K562 (cell line): ENCODE results near the gene VASH1. TPM values are rescaled to one million over a fixed set of nuclear protein-coding genes. Genes with fewer than 3 reads are reported as not detected.

Experiments used
- ATAC-seq: fragments of 200-7000 bp; cut with Tn5 transposase; 3 replicates; pipeline ENCODE4 v1.9.1; 2020; ENCODE audit warnings: moderate library complexity
- BruUV-seq: library from RNA; stranded (reverse); fragments of 400-500 nt; replicated peaks from 2 replicates; lab custom pipeline; 2021; lab: Mats Ljungman, UMichigan
- CTCF ChIA-PET: fragments of 300-600 bp; formaldehyde crosslinking; extraction: SDS; loops from one replicate; lab custom pipeline; 2021; ENCODE audit warnings: low intra/inter-chr PET ratio; lab: Yijun Ruan, JAX
- POLR2A ChIA-PET: fragments of 300-600, 350-650 bp; sonication (Branson Sonifier 250); formaldehyde crosslinking; extraction: SDS; loops from one replicate; lab custom pipeline; 2021; ENCODE audit warnings: antibody characterized with exemption, inconsistent platforms; lab: Yijun Ruan, JAX
- DNase-seq, 4 experiments: peaks; one replicate each; pipeline versions ENCODE4 v3.0.0 to v3.0.0-alpha.2; 2011 to 2018; ENCODE audit warnings: low spot score in 3 of 4, mixed read lengths in 3 of 4; ENCODE audit errors: extremely low read depth in 1 of 4
- FAIRE-seq: peaks from 2 replicates; lab custom pipeline; 2011; peaks lifted over from hg19 to GRCh38; lab: Jason Lieb, UNC
- H2AFZ ChIP-seq: 2 replicates; pipeline ENCODE4 v1.6.0; 2011; ENCODE audit warnings: low read depth, low read length, control low read depth, inconsistent platforms
- H3K27ac ChIP-seq: fragments of 200-600 bp; 3 replicates; pipeline ENCODE4 v1.8.0; 2011; ENCODE audit warnings: low read depth, mild to moderate bottlenecking, control low read depth, inconsistent platforms, low read length, moderate library complexity, mixed read lengths; ENCODE audit errors: extremely low read depth
- H3K27me3 ChIP-seq, 2 experiments: fragments of 300-600 bp in 1 of 2; 2 replicates in 1 of 2; 3 replicates in 1 of 2; pipeline versions ENCODE4 v1.6.0 to v1.8.0; 2011; ENCODE audit warnings: inconsistent platforms in 2 of 2, low read length in 2 of 2, mild to moderate bottlenecking in 1 of 2, mixed read lengths in 1 of 2, moderate library complexity in 1 of 2; ENCODE audit not compliant: control insufficient read depth in 2 of 2, insufficient read depth in 2 of 2
- H3K36me3 ChIP-seq: fragments of 300-600 bp; 3 replicates; pipeline ENCODE4 v1.8.0; 2011; ENCODE audit warnings: mild to moderate bottlenecking, low read length, inconsistent platforms; ENCODE audit not compliant: control insufficient read depth, insufficient read depth
- H3K4me1 ChIP-seq, 2 experiments: fragments of 200-600 bp in 1 of 2; replicated peaks in 1 of 2; 2 replicates in 1 of 2; 3 replicates in 1 of 2; pipeline versions ENCODE4 v1.5.1 to v1.8.0; 2011; ENCODE audit warnings: inconsistent platforms in 2 of 2, low read length in 2 of 2, mild to moderate bottlenecking in 1 of 2, mixed read lengths in 1 of 2, moderate library complexity in 1 of 2; ENCODE audit not compliant: control insufficient read depth in 2 of 2, insufficient read depth in 2 of 2
- H3K4me2 ChIP-seq: 2 replicates; pipeline ENCODE4 v1.6.1; 2011; ENCODE audit warnings: low read length, control low read depth, inconsistent platforms, mixed read lengths; ENCODE audit not compliant: insufficient read depth
- H3K4me3 ChIP-seq: fragments of 200-600 bp; sonication (generic), shearing (Covaris generic); 2 replicates; pipeline ENCODE4 v1.5.1; 2016; ENCODE audit warnings: control low read depth, inconsistent platforms
- H3K79me2 ChIP-seq: fragments of 200-600 bp; 3 replicates; pipeline ENCODE4 v1.8.0; 2011; ENCODE audit warnings: low read length, inconsistent platforms; ENCODE audit not compliant: control insufficient read depth, insufficient read depth
- H3K9ac ChIP-seq, 2 experiments: 2 replicates each; pipeline versions ENCODE4 v1.6.0 to v1.6.1; 2011; ENCODE audit warnings: low read depth in 2 of 2, low read length in 2 of 2, control low read depth in 1 of 2, inconsistent platforms in 1 of 2, mild to moderate bottlenecking in 1 of 2, mixed read lengths in 1 of 2; ENCODE audit not compliant: insufficient read depth in 1 of 2
- H3K9me1 ChIP-seq: one replicate; pipeline ENCODE4 v1.6.0; 2011; ENCODE audit warnings: inconsistent platforms, mild to moderate bottlenecking, low read length, moderate library complexity; ENCODE audit not compliant: control insufficient read depth, insufficient read depth
- H3K9me3 ChIP-seq: replicated peaks from 2 replicates; pipeline ENCODE4 v1.5.1; 2011; ENCODE audit warnings: low read depth, low read length, inconsistent platforms; ENCODE audit not compliant: control insufficient read depth, insufficient read depth
- H4K20me1 ChIP-seq: replicated peaks from 2 replicates; pipeline ENCODE4 v1.6.1; 2011; ENCODE audit warnings: low read length, inconsistent platforms, mixed read lengths; ENCODE audit not compliant: control insufficient read depth, insufficient read depth
- YY1 ChIP-seq, 3 experiments: IDR thresholded peaks; 2 replicates each; pipeline ENCODE4 v1.6.1; 2011; ENCODE audit warnings: low read length in 2 of 3, mild to moderate bottlenecking in 2 of 3, moderate library complexity in 2 of 3, borderline replicate concordance in 1 of 3, control low read depth in 1 of 3, low read depth in 1 of 3; ENCODE audit not compliant: insufficient read depth in 3 of 3, insufficient replicate concordance in 2 of 3, control insufficient read depth in 1 of 3, insufficient read length in 1 of 3; ENCODE audit errors: extremely low read depth in 1 of 3
- ZBED1 ChIP-seq: IDR thresholded peaks from 2 replicates; pipeline ENCODE4 v1.6.1; 2014
- ZKSCAN8 ChIP-seq: fragments of 200-800 bp; sonication (Bioruptor generic); IDR thresholded peaks from 2 replicates; pipeline ENCODE4 v1.6.1; 2016; ENCODE audit warnings: missing genetic modification characterization, missing compliant biosample characterization
- ZNF311 ChIP-seq: fragments of 250-450 bp; sonication (Bioruptor Pico); IDR thresholded peaks from 2 replicates; pipeline ENCODE4 v1.4.0; 2020; ENCODE audit warnings: mild to moderate bottlenecking, moderate library complexity
- ZSCAN32 ChIP-seq: fragments of 450-650 bp; formaldehyde crosslinking; IDR thresholded peaks from 2 replicates; pipeline ENCODE4 v1.4.0; 2020; ENCODE audit warnings: mild to moderate bottlenecking, moderate library complexity
- WGBS: fragments of 100-300 bp; shearing (Covaris generic); methylation state at CpG from one replicate; pipeline ENCODE4 v1.1.6; 2016; ENCODE audit warnings: low coverage, mixed read lengths; ENCODE audit not compliant: insufficient coverage; ENCODE audit errors: missing lambda C conversion rate; 5-methylcytosine and 5-hydroxymethylcytosine counted together
- in situ Hi-C: fragments of 300-500 bp; cut with MboI; formaldehyde crosslinking; loops from 4 replicates; pipeline ENCODE4 v1.15.0; 2018; ENCODE audit warnings: inconsistent platforms, mixed read lengths
- intact Hi-C: fragments of 100-400 bp; cut with micrococcal nuclease; formaldehyde crosslinking; loops from 2 replicates; pipeline ENCODE4 v1.14.2; 2022
- polyA plus RNA-seq, 8 experiments: library from polyadenylated mRNA; depleted of rRNA in 4 of 8; stranded (reverse) in 5 of 8; unstranded in 3 of 8; fragments of >200 nt; fragmentation: Nextera tagmentation in 2 of 8; fragmentation: Illumina TruSeq in 1 of 8; extraction: Ambion mirVana in 2 of 8; extraction: Trizol in 1 of 8; gene quantifications; 2 replicates each; pipeline versions ENCODE4 v1.2.1 to v1.2.3, GENCODE V29; 2011 to 2014; ENCODE audit warnings: inconsistent platforms in 1 of 8, missing spikeins in 1 of 8
- total RNA-seq, 7 experiments: library from RNA; depleted of rRNA in 6 of 7; stranded (reverse); fragments of >200 nt in 6 of 7; fragmentation: Illumina TruSeq in 2 of 7; extraction: Trizol in 2 of 7; gene quantifications; 2 replicates each; pipeline versions ENCODE4 v1.2.1 to v1.2.3, GENCODE V29; 2011 to 2021; ENCODE audit warnings: low replicate concordance in 1 of 7

VASH1 gene
- total and polyA plus RNA-seq, 9 of the 15 experiments (the other 6 are each of a cell fraction or from before 2014, with no cell fraction given): 0.01 to 0.43 (median 0.13) TPM; not detected in 1

DNA sequence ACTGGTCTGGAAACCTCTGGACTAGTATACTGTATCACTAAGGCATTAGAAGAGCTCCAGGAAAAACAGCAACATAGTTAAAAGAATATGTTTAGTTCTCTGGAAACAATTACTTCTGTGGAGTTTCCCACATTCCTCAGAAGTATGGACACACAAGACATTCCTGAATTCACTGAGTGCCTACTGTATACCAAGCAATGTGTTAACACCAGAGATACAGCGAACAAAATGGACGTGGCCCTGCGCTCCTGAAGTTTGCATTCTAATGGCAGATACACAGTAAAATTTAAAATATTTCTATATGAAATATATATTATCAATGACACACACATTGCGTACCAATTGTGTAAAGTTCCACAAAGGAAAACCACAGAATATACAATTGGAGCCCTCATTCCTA lies 50.3 kb downstream of the VASH1 start:
- Histone ChIP-seq H3K36me3 (peaks cover 27% of the 10 kb centered on the region), H3K9me3 (no peaks in the 10 kb centered on the region), H3K4me3 (peak overlapping the region; percentile 56), H2AFZ (0 out of 2 replicates have a peak overlapping the region, but pooled peaks have one; percentile 98), H3K79me2 (peaks cover 25% of the 10 kb centered on the region), H3K4me2 (peak overlapping the region; percentile 83), H3K27ac (peak overlapping the region; percentile 77; the same call in 2 of the 3 replicates), H4K20me1 (no peaks in the 10 kb centered on the region), H3K9ac (peak overlapping the region in 1 of 2 experiments; percentile 76; a peak in 2 of 4 replicates), H3K27me3 (no peaks in the 10 kb centered on the region), H3K9me1 (no peaks in the 10 kb centered on the region), H3K4me1 (peaks cover 13 to 14% of the 10 kb centered on the region in 2 experiments; a peak in 4 of 5 replicates)
- CTCF ChIA-PET: no interaction called here
- peak; percentile 31; the same call in 2 of the 3 replicates for ATAC-seq
- POLR2A ChIA-PET: interaction anchor here (0.7 to 1.1 kb wide), 5 partner anchors 9 to 122 kb away, joined by 3 to 6 read pairs (median 4); no protein-coding TSS in a partner anchor
- FAIRE-seq: no peak
- intact Hi-C loops (no loop called here), in situ Hi-C loops (no loop called here)
- peak in 1 of 4 experiments; percentile 17 for DNase-seq
- WGBS: 17% methylated on average over 4 of the region's 4 CpGs
- no peak for TF ChIP-seq ZSCAN32 (CRISPR knock-in tag)
- TF ChIP-seq YY1 (IDR thresholded peaks at IDR 0.05; ENCODE audit: borderline replicate concordance in 1 of 3, control insufficient read depth in 1 of 3, extremely low read depth in 1 of 3, insufficient read depth in 3 of 3, insufficient read length in 1 of 3, insufficient replicate concordance in 2 of 3, low read depth in 1 of 3, low read length in 2 of 3): peak in 1 of 3 experiments; percentile 41
- TF ChIP-seq ZKSCAN8 (CRISPR knock-in tag): peak; percentile 95
- no TSS peak for BruUV-seq

GRCh38 chr14:76812093-76812421 lies 50.8 kb downstream of the VASH1 start:
- CTCF ChIA-PET: no interaction called here
- TF ChIP-seq ZNF311 (CRISPR knock-in tag) (no peak), ZBED1 (peak; percentile 20; the same call in 1 of the 2 replicates)
- H3K9me1 ChIP-seq: no peaks in the 10 kb centered on the region
- peaks cover 13 to 14% of the 10 kb centered on the region in 2 experiments; a peak in 4 of 5 replicates for H3K4me1 ChIP-seq
- peak overlapping the region; percentile 83 for H3K4me2 ChIP-seq
- H3K9ac ChIP-seq: peak overlapping the region; percentile 76 to 96
- peak overlapping the region; percentile 77 for H3K27ac ChIP-seq
- H3K9me3 ChIP-seq: no peaks in the 10 kb centered on the region
- H3K4me3 ChIP-seq: peak overlapping the region; percentile 56
- peaks cover 22% of the 10 kb centered on the region for H3K36me3 ChIP-seq
- in situ Hi-C loops (no loop called here), intact Hi-C loops (no loop called here)
- H3K27me3 ChIP-seq: peaks cover 0 to under 1% of the 10 kb centered on the region in 2 experiments; a peak in 1 of 5 replicates
- no peaks in the 10 kb centered on the region for H4K20me1 ChIP-seq
- BruUV-seq: TSS peak; percentile 50
- DNase-seq: peak in 2 of 4 experiments; percentile 11 to 17
- FAIRE-seq: no peak
- ATAC-seq: peak; percentile 48
- POLR2A ChIA-PET: interaction anchor here (0.6 to 1.3 kb wide), 7 partner anchors 9 to 305 kb away, joined by 3 to 6 read pairs (median 3); no protein-coding TSS in a partner anchor
- H2AFZ ChIP-seq: peak overlapping the region; percentile 98
- H3K79me2 ChIP-seq: peaks cover 25% of the 10 kb centered on the region
- WGBS: 0% methylated on average over 13 of the region's 20 CpGs
